GM03348 (cell line): Measurements from ENCODE around the gene DLX2.
"Not testable (repeated sequence)": the region's sequence is repeated elsewhere in the genome, so short reads cannot be mapped to it uniquely, and the experiment has no call there.

ENCODE experiments used
- DNase-seq: peaks from one replicate; pipeline ENCODE4 v3.0.0; 2012; ENCODE audit warnings: low spot score

DLX2 gene

GRCh38 chr2:172083628-172084394, 18.9 kb downstream of the DLX2 start:
- DNase-seq: no peak

DNA sequence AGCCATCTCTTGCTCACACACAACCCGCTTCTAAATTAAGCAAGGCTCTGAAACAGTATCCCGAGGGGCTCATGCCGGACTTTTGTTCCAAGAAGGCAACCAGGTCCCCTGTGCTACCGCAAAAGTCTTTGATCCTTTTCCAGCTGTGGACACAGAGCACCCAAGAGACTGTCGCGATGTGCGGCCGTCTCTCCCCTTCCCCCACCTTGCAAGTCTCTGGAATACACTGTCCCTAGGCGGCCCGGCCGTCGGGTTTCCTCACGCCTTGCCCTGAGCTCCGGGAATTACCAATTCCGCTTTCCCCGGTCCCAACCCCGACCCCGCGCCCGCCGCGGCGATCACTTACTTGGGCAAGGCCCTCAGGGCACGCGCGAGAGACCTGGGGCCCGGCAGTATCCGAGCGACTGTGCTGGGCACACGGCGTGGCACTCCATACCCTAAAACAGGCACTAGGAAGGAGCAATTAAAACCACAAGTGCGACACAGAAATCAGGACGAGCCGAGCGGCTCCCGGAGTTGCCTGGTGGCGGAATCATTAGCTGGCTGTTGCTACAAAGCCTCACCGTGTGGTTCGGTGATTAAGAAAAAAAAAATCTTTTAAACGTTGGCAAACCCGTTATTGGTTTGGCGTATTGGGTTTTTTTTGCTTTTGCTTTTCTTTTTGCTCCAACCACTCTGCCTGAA, 19.6 kb downstream of the DLX2 start:
- DNase-seq: peak; percentile 55

GRCh38 chr2:172082105-172082943, 20.4 kb downstream of the DLX2 start:
- peak; percentile 33 for DNase-seq

DNA sequence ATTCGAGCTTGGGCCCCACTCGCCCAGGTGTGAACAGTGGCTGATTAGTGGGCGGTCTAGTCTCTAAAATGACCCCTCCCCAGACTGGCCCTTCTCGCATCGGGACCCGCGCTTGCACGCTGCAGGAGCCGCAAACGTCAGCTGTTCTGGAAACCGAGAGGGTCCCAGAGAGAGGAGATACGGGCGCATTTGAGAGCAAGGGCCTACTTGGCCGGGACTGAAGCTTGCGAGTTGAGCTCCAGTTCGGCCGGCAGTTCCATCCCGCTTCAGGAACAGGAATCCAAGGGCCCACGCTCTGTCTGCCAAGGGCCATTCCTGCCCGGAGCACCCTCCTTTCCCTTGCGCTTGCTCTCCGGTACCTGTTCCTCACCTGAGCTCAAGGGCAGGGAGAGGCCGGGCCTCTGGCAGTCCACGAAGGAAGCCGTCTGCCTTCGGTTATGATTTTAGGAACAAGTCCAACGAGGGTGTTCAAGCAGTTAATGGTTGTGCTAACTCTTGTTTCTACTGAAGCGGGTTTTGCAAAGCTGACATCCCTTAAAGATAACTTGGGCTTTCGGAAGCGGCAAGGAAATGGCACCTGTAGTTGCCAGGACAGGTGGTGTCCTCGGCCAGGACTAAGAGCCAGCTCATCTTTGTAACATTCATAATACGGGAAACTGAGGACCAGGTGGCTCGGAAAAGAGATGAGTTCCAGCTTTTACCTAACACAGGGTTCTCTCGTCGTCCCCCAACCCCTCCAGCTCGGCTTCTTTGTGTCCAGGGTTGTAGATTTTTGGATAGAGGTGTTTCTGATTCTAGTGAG, 21.3 kb downstream of the DLX2 start:
- DNase-seq: no peak

- DNase-seq: no peak
These were observed 22.0 kb downstream of the DLX2 start for GRCh38 chr2:172080641-172081220.

DNA sequence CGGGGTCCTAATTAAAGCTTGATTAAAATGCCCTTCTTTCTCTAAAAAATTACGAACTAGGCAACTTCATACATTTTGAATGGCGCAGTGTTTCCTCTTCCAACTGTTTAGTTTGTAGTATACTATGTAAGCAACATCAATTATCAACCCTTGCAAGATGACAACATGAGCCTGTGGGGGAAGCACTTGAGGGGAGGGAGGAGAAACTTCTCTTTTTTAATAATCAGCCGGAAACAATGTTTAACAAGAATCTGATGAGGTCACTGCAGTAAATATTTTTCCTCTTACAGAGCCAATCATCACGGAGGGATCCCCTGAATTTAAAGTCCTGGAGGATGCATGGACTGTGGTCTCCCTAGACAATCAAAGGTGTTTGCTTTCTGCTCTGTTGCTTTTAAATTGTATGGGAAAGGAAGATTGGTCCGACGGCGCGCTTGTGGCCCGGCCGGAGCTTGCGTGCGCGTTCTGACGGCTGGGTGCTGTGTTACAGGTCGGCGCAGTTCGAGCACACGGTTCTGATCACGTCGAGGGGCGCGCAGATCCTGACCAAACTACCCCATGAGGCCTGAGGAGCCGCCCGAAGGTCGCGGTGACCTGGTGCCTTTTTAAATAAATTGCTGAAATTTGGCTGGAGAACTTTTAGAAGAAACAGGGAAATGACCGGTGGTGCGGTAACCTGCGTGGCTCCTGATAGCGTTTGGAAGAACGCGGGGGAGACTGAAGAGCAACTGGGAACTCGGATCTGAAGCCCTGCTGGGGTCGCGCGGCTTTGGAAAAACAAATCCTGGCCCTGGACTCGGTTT, 22.7 kb downstream of the DLX2 start:
- DNase-seq: no peak

DNA sequence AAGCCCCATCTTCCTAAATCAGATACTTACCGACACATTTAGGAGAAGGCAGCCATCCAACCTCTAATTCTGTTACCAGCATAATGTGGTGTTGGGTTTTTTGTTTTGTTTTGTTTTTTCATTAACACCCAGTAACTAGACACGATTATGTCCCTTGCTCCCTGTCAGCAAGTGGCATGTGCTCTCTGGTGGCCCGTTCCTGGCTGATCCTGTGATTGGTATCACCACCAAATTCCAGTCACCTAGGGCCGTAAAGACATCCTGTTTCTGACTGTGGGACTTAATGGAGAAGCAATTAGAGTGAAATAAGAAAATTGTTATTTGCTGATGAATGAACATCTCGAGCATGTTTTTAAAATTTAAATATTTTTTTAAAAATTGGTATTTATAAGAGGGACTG, 23.3 kb downstream of the DLX2 start:
- no peak for DNase-seq

- no peak for DNase-seq
These were observed 28.4 kb downstream of the DLX2 start for GRCh38 chr2:172074254-172074653.

DNA sequence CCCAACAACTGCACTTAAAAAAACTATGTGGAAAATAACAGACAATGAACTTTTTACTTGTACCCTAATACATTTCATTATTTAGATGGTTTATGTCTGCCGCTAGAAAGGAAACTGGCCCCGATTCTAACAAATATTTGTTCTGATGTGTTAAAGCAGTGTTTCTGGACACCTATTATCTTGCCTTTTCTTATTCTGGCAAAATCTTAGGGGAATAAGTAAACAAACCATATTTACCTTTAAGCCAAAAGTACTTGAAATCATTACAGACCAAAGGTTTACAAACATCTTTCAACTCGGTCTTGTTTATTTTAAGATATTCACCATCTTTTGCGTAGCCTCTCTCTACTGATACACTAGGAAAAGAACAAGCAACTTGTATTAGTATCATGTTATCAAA, 29.2 kb downstream of the DLX2 start:
- no peak for DNase-seq

DNA sequence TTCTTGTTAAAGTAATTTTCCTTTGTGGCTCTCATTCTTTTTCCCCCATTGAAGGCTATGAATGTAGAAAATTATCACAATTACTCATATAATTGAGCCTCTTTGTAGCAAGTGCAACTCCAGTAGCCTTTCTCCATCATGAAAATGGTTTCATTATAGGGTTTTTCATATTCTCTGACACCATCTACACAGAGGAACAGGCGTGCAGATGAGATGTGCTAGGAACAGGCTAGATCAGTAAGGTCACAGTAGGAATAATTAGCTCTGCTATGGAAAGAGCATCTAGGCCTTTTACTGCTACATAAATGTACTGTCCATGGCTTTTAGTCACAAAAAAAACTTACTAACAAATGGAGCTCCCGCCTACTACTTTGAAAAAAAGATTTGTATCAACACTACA, 30.0 kb downstream of the DLX2 start:
- DNase-seq: no peak

DNA sequence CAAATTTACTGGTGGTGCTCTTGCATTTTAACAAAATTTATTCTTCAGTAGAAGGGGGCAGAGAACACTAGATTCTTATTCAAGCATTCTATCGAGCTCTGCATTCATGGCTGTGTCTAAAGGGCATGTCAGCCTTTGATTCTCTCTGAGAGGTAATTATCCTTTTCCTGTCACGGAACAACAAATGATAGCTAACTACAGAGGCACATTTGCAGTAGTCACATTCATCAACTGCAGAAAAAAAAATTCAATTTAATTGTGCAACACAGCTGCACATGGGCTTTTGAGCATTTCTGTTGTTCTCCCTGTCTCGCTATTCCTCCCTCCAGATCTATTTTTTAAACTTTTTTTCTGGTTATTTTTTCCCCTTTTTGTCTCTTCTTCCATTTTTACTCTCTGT, 30.4 kb downstream of the DLX2 start:
- DNase-seq: no peak

DNA sequence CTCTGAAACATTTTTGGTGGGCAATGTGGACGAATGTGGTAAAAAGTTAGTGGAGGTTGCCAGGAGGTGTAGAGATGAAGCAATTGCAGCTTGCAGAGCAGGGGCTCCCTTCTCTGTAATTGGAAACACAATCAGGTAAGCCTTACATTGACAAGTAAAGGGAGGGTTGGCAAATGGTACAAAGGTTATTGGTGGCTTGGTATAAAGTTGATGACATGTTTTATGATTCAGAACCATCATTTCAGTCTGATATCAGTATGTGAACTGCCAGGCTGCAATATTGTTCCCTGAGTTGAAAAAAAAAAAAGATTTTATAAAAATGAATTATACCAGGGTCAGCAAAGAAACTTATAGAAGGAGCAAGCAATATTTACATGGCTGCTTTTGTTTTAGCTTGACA, 31.8 kb downstream of the DLX2 start:
- no peak for DNase-seq

DNA sequence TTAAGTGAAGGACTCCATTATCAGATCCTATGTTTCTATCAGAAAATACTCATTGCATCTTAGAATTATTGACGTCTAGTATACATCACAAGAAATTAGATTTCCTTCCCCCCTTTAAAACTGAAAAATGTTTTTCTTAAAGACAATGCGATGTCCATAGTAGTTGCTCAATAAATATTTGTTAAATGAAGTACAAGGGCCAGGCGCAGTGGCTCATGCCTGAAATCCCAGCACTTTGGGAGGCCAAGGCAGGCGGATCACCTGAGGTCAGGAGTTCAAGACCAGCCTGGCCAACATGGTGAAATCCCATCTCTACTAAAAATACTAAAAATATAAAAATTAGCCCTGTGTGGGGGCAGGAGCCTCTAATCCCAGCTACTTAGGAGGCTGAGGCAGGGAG, 34.8 kb downstream of the DLX2 start:
- not testable (repeated sequence) for DNase-seq

- DNase-seq: no peak
These were observed 36.3 kb downstream of the DLX2 start for GRCh38 chr2:172066394-172066886.

DNA sequence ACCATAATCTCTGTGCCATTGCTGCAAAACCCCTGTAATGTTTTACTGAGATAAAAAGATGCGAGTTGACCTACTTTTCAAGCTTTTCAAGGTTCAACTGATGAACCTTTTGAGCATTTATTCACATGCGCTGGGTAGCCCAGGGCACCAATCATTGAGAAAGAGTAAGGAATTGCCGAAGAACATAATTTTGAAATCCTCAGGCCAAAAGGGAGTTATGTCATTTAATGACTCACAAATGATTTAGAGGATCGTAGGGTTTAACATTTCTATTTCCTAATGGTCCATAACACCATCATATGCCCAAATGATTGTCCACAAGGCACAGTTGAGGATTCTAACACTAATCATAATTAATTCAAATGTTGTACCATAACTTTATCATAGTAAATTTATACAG, 37.6 kb downstream of the DLX2 start:
- DNase-seq: no peak

DNA sequence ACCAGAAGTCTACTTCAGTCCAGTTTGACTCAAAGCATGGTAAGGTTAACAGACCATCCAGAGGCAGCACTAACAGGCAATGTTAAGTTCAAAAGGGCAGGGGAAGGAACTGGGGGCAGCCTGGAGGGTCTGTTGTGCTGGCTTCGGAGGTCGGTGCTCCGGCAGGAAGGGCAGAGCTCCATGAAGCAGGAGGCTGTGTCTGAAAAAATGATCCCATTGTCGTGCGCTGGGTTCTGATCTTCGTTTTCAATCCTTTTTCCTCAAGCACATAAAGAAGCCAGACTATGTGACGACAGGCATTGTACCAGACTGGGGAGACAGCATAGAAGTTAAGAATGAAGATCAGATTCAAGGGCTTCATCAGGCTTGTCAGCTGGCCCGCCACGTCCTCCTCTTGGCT, 39.3 kb downstream of the DLX2 start:
- DNase-seq: no peak

DNA sequence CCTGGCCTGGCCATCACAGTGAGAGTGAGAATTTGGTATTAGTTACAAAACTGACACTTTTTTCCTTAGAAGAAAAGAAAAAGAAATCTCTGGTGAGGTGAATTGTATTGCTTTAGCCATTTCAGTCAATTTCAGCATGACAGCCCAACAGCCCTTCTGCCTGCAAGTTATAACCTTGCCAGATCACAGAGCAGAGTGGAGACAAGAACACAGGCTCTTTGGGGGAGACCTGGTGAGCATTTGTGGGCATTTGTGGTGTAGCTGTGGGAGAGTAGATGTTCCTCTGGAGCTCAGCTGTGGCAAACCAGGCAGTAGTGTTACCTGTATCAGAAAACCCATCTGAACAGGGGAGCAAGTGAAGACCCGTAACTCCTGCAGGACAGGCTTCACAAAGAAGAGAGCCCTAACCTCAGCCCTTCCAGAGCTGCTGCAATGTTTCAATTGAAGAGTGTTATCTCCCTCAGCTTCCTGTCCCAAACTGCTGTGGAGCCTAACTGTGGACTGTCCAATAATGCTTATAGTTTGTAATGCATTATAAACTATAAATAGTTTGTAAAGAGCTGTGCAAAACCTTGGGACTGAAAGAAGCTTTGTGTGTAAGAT, 40.2 kb downstream of the DLX2 start:
- DNase-seq: no peak

DNA sequence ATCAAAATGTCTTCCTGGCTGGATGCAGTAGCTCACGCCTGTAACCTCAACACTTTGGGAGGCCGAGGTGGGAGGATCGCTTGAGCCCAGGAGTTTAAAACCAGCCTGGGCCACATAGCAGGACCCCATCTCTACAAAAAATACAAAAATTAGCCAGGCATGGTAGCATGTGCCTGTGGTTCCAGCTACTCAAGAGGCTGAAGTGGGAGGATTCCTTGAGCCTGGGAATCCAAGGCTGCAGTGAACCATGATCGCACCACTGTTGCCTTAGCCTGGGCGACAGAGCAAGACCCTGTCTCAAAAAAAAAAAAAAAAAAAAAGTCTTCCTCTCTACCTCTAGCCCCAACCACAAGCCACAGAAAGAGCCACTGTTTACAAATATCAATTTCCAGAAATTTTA, 42.6 kb downstream of the DLX2 start:
- not testable (repeated sequence) for DNase-seq

- DNase-seq: no peak
These were observed 44.0 kb downstream of the DLX2 start for GRCh38 chr2:172058660-172059059.

GRCh38 chr2:172056293-172056692, 46.4 kb downstream of the DLX2 start:
- DNase-seq: no peak
